GM21529 (cell line): Measurements from ENCODE around the gene UFD1.
"Not testable (repeated sequence)": the region's sequence is repeated elsewhere in the genome, so short reads cannot be mapped to it uniquely, and the experiment has no call there.

Experiments used
- ATAC-seq: cut with Tn5 transposase; IDR thresholded peaks from one replicate; pipeline ENCODE4 v1.9.1; 2021; ENCODE audit not compliant: unreplicated experiment

Gene UFD1

GRCh38 chr22:19450363-19451175, 28.4 kb downstream of the UFD1 start:
- no peak for ATAC-seq

GRCh38 chr22:19449422-19449767, 29.6 kb downstream of the UFD1 start:
- no peak for ATAC-seq

DNA sequence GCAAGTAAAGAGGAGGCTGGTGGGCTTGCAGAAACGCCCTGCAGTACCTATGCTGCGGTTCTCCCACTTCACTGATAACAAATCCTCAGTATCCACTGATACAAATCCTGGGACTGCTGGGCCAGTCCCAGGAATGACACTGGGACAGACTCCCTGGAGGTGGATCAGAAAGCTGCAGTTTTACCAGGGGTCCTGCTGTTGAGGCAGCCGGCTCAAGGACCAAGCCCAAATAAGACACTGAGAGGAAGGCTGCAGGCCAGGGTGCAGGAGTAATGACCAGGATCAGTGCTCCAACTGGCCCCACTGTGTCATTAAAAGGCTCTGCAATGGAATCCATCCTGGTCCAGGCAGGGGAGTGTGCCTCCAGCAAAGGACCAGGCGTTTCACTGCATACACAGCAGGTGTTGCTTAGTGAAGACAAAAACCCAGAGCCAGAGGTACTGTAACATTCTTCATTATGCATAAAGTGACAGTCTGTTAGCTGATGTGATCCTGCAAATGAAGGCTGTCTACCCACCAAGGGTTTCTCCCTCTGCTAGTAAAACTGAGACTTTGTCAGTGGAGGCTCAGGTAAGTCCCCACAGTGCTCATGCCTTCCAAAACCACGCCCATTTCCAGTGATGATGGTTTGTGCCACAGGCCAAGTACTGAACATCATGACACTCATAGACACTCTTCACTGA, 30.1 kb downstream of the UFD1 start:
- no peak for ATAC-seq

DNA sequence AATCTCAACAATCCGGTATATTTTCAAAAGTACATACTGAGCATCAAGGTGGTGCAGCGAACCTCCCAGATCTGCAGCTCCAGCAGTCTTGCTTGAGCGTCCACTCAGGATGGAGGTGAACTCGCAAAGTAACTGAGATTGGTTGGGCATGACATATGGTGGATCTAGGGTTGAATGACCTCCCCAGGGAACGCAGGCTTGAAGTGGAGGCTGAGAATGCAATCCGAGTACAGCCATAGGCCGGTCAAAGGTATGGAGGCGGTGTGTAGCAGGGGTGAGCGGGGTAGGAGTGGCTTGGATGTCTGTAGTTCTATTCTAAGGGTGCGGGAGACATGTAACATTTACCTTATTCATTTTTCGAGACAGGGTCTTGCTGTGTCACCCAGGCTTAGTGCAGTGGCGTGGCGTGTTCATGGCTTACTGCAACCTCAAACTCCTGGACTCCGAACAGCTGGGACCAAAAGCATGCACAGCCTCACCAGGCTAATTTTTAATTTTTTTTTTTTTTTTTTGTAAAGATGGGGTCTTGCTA, 30.9 kb downstream of the UFD1 start:
- peak; percentile 37 for ATAC-seq

GRCh38 chr22:19447330-19448075, 31.5 kb downstream of the UFD1 start, which contains the start of gene C22orf39:
Gene C22orf39 (minus strand): TSS chr22:19447711. CDS start chr22:19447688, 23 bp downstream.
- ATAC-seq: peak; percentile 84

DNA sequence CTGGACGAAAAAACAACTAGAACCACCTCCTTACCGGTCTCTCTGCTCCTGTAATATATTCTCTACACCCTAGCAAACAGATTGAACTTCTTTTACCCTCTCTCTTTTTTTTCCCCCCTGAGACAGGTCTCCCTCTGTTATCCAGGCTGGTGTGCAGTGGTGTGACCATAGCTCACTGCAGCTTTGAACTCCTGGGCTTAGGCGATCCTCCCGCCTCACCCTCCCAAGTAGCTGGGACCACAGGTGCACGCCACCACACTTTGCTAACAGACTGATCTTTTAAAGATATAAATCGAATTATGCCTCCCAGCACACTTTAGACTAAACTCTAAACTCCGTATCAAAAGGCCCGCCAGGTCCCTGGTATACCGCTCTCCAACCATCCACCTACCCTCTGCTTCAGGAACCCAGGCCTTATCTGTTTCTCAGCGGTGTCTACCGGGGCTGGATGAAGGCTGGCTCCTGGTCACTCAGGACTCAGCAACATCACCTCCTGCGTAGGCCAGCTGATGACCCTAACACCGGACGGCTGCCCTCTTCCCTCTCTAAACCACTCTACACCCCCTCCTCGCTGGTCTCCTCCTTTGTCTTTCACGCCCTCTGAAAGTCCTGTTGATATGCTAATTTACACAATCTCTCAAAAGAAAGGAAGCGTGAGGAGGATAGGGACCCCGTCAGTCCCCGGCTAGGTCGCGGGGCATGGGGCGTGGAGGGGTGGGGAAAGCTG, 32.2 kb downstream of the UFD1 start:
- no peak for ATAC-seq

- not testable (repeated sequence) for ATAC-seq
These were observed 33.6 kb downstream of the UFD1 start for GRCh38 chr22:19445279-19445982.

DNA sequence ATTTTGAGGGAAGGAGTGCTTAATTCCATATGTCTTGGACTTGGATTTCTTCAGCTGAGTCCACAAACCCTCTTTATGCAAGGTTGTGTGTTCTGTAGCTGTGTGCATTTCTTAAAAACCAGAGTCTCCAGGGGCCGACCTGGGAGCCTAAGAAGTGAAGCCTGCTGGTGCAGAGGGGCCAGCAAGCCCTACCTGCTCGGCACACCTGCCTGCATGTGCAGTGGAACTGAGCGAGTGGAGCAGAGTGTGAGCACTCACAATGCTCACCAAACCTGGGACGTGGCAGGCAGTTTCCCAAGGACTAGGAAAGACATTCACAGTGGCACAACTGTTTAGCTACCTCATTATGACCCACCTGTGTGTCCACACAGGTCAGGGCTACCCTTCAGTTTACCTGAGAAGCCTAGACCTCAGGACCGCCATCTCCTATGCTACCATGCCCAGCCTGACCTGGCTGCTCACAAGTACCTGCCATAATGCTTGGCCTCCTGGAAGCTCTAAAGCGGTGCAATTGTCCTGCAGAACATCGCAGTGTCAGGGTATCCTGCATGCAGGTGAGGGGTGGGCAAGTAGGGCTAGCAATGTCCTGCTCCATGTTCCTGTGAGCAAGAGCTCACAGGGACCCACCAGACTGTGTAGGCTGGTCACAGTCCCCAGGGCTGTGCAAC, 35.3 kb downstream of the UFD1 start:
- ATAC-seq: no peak

DNA sequence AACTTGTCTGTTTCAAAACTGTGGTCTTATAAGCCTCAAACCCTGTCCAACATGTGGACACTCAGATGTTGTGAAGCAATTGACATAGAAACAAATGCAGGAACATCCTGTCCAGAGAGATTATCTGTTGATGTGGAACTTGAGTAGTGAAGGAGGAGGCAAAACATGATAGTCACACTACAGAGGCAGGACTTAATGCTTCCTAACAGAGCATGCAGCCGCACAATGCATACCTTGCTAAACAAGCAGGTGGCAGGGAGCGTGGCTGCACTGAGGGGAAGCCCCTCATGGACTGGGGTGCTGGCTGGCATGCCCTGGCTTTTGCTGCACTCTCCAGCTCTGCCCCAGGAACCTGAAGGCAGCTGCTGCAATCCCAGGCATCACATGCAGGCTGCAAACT, 36.8 kb downstream of the UFD1 start:
- no peak for ATAC-seq

- no peak for ATAC-seq
These were observed 38.4 kb downstream of the UFD1 start for GRCh38 chr22:19440411-19441195.

GRCh38 chr22:19438298-19438697, 40.7 kb downstream of the UFD1 start:
- no peak for ATAC-seq

DNA sequence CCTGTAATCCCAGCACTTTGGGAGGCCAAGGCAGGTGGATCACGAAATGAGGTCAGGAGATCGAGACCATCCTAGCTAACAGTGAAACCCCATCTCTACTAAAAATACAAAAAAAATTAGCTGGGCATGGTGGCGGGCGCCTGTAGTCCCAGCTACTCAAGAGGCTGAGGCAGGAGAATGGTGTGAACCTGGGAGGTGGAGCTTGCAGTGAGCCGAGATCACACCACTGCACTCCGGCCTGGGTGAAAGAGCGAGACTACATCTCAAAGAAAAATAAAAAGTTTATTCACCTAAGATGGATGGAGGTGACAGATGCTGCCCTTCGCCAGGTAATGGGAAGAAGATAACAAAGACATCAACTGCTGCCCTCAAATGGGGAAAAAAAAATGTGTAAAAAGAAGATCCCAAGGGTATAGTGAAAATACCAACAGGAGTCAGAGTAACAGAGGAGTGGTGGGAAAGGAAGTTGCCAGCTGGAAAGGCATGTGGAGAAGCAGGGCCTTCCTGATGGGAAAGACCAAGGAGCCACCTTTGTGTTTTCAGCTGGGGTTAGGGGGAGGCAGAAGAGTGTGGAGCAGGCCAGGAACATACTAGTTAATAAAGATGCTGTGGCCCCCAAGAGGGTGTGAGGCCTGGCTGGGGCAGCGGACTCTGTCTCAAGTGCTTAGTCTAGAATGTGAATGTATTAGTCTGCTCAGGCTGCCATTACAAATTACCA, 42.4 kb downstream of the UFD1 start:
- not testable (repeated sequence) for ATAC-seq

DNA sequence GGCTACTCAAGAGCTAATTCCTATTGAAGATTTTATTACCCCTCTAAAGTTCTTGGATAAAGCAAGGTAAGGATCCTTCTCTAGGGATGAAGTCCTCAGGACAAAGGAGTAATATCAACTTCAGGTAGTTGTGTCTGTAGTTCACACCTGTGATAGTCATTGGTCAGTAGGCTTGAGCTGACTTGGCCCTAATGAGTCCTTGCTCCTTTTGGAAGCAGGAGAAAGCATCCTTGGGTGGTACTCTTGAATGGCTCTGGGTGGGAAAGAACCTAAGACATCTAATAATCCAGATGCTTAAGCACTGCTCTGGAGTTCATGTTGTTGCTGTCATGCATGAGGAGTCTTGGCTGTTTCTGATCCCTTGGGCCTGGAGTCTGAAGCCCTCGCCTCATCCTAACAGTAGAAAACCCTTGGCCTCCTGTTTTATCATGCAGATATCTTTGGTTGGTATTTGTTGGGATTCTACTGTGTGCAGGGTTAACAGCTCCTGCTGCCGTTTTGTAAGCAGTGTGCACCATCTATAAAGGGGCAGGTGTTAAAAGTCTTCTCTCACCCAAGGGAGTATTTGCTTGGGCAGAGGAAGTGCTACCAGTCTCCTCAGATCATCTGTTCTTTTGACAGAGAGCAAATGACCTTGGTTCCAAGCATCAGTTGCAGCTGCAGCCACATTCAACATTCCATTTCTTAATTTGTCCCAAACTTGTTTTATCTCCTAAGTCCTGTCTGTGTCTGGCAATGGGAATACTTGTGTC, 44.0 kb downstream of the UFD1 start:
- ATAC-seq: no peak

- ATAC-seq: no peak
These were observed 44.6 kb downstream of the UFD1 start for GRCh38 chr22:19434401-19434800.

DNA sequence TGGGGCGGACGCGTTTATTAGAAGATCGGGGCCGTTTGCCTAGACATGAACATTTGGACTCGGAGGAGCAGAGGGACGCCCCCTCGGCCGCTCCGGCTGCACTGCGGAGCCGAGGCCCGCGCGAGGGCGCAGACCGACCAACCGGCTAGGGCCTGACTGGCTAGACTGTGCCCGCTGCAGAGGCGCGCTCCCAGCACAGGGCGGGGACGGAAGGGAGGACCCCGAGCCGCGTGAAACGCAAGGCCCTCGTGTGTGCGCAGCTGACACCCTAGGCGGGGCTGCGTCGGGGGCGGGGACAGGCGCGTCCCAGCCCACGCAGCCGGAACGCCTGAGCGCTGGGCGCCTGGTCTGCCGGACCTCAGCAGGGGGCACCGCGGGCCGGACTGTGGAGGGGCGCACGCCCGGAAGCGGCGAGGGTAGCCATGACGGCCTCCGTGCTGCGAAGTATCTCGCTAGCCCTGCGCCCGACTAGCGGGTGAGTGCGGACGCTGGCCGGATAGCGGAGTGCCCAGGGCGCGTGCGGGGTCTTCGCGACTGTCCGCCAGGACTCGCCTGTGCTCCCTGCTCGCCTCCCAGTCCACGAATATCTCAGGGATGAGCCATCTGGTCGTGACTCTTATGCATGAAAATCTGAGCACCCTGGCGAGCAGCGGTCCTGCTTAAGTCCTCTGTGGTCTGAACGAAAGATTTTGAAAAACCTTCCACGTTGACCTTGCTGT, 46.7 kb downstream of the UFD1 start, which contains the start of gene MRPL40:
MRPL40 (plus strand) TSS at position 413 of the 719 bp plus-strand sequence; CDS start at position 423, 10 bp downstream.
- ATAC-seq: peak; percentile 78

GRCh38 chr22:19431649-19432132, 47.3 kb downstream of the UFD1 start, which contains the start of gene HIRA:
Gene HIRA (minus strand): TSS chr22:19431733. CDS start chr22:19431476, 257 bp downstream.
- ATAC-seq: peak; percentile 41
